GM19193 (cell line): ENCODE results near the gene ZDHHC13.

ENCODE experiments used
- POLR2A ChIP-seq: IDR thresholded peaks from 4 replicates; pipeline ENCODE4 v1.6.1; 2011; ENCODE audit not compliant: insufficient read depth, insufficient read length; ENCODE audit errors: extremely low read depth

The ZDHHC13 gene

GRCh38 chr11:19116971-19117759 is at the start of gene ZDHHC13:
Gene ZDHHC13 (plus strand): TSS chr11:19117168. CDS start chr11:19117250, 82 bp downstream.
- TF ChIP-seq POLR2A: peak; percentile 91

- no peak for TF ChIP-seq POLR2A
Measured at GRCh38 chr11:19071255-19071654, 45.7 kb upstream of the ZDHHC13 start.

- no peak for TF ChIP-seq POLR2A
Measured at GRCh38 chr11:19072464-19072863, 44.5 kb upstream of the ZDHHC13 start.

GRCh38 chr11:19073454-19074415 is 43.2 kb upstream of the ZDHHC13 start:
- no peak for TF ChIP-seq POLR2A

- TF ChIP-seq POLR2A: no peak
Measured at GRCh38 chr11:19075636-19076035, 41.3 kb upstream of the ZDHHC13 start.

- no peak for TF ChIP-seq POLR2A
Measured at GRCh38 chr11:19076744-19077589, 40.0 kb upstream of the ZDHHC13 start.

GRCh38 chr11:19077965-19078364 is 39.0 kb upstream of the ZDHHC13 start:
- TF ChIP-seq POLR2A: no peak

GRCh38 chr11:19079643-19080440 is 37.1 kb upstream of the ZDHHC13 start:
- no peak for TF ChIP-seq POLR2A

- no peak for TF ChIP-seq POLR2A
Measured at GRCh38 chr11:19080579-19080993, 36.4 kb upstream of the ZDHHC13 start.

GRCh38 chr11:19083166-19083565 is 33.8 kb upstream of the ZDHHC13 start:
- TF ChIP-seq POLR2A: no peak

GRCh38 chr11:19084661-19085315 is 32.2 kb upstream of the ZDHHC13 start:
- no peak for TF ChIP-seq POLR2A

GRCh38 chr11:19087658-19088057 is 29.3 kb upstream of the ZDHHC13 start:
- no peak for TF ChIP-seq POLR2A

- no peak for TF ChIP-seq POLR2A
Measured at GRCh38 chr11:19088791-19089190, 28.2 kb upstream of the ZDHHC13 start.
